ENCODE measurements around the gene USP17L12.
"Not testable (repeated sequence)": the region's sequence is repeated elsewhere in the genome, so short reads cannot be mapped to it uniquely, and the experiment has no call there.

DNA sequence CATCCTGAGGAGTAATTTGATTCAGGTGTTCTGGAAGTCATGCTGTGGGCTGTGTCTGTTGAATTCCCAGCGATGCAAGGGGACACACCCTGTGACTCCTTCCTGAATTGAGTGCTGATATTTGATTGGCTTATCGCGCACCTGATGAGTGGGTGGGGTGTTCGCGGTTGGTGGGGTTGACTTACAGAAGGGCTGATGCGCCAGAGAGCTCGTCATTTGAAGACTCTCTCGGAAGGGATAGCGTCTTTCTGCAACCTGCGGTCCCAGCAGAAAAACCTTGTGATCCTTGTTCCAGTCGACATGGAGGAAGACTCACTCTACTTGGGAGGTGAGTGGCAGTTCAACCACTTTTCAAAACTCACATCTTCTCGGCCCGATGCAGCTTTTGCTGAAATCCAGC is 33.1 kb downstream of the USP17L12 start, which contains the start of gene USP17L19:
- TF ChIP-seq, protein P1, sequence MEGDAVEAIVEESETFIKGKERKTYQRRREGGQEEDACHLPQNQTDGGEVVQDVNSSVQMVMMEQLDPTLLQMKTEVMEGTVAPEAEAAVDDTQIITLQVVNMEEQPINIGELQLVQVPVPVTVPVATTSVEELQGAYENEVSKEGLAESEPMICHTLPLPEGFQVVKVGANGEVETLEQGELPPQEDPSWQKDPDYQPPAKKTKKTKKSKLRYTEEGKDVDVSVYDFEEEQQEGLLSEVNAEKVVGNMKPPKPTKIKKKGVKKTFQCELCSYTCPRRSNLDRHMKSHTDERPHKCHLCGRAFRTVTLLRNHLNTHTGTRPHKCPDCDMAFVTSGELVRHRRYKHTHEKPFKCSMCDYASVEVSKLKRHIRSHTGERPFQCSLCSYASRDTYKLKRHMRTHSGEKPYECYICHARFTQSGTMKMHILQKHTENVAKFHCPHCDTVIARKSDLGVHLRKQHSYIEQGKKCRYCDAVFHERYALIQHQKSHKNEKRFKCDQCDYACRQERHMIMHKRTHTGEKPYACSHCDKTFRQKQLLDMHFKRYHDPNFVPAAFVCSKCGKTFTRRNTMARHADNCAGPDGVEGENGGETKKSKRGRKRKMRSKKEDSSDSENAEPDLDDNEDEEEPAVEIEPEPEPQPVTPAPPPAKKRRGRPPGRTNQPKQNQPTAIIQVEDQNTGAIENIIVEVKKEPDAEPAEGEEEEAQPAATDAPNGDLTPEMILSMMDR (IDR thresholded peaks at IDR 0.05), result not testable (repeated sequence)
- TF ChIP-seq ZFX (IDR thresholded peaks at IDR 0.05; ENCODE audit: borderline replicate concordance), result not testable (repeated sequence)
